HEK293T (cell line): ENCODE results near the gene ACP1.

ENCODE experiments used
- ARNT ChIP-seq: fragments of 450-650 bp; IDR thresholded peaks from 2 replicates; pipeline ENCODE4 v1.6.1; 2017; ENCODE audit warnings: mild to moderate bottlenecking
- SUZ12 ChIP-seq: fragments of 450-650 bp; IDR thresholded peaks from 2 replicates; pipeline ENCODE4 v1.6.1; 2016; ENCODE audit warnings: mild to moderate bottlenecking
- ZNF384 ChIP-seq: fragments of 450-650 bp; IDR thresholded peaks from 2 replicates; pipeline ENCODE4 v1.6.1; 2016

GRCh38 chr2:274503-274902, 9.8 kb downstream of the ACP1 start:
- TF ChIP-seq SUZ12 (no peak), ZNF384 (no peak), ARNT (no peak)
